HG03378 (cell line): ENCODE data around the gene TEX22.

Source experiments
- ATAC-seq: cut with Tn5 transposase; IDR thresholded peaks from one replicate; pipeline ENCODE4 v1.9.1; 2021; ENCODE audit warnings: mild to moderate bottlenecking, moderate library complexity; ENCODE audit not compliant: unreplicated experiment

Gene TEX22

GRCh38 chr14:105436891-105437722 is 38.8 kb downstream of the TEX22 start:
- no peak for ATAC-seq

GRCh38 chr14:105437723-105438500 is 39.6 kb downstream of the TEX22 start:
- no peak for ATAC-seq

GRCh38 chr14:105439179-105439578 is 40.8 kb downstream of the TEX22 start:
- ATAC-seq, result no peak

- ATAC-seq, result no peak
Measured at GRCh38 chr14:105439710-105440553, 41.6 kb downstream of the TEX22 start.

GRCh38 chr14:105440554-105440900 is 42.2 kb downstream of the TEX22 start:
- no peak for ATAC-seq

GRCh38 chr14:105440992-105441391 is 42.7 kb downstream of the TEX22 start:
- ATAC-seq, result no peak

- ATAC-seq, result no peak
Measured at GRCh38 chr14:105442125-105442524, 43.8 kb downstream of the TEX22 start.

GRCh38 chr14:105442834-105443233 is 44.5 kb downstream of the TEX22 start:
- no peak for ATAC-seq

GRCh38 chr14:105444859-105445258 is 46.5 kb downstream of the TEX22 start:
- ATAC-seq, result no peak

- ATAC-seq, result no peak
Measured at GRCh38 chr14:105445290-105445689, 47.0 kb downstream of the TEX22 start.

GRCh38 chr14:105445901-105446845 is 47.8 kb downstream of the TEX22 start:
- no peak for ATAC-seq

GRCh38 chr14:105446971-105447370 is 48.6 kb downstream of the TEX22 start:
- no peak for ATAC-seq

GRCh38 chr14:105447651-105448640 is 49.6 kb downstream of the TEX22 start:
- ATAC-seq, result no peak

- ATAC-seq, result no peak
Measured at GRCh38 chr14:105448706-105449111, 50.4 kb downstream of the TEX22 start.

- ATAC-seq, result no peak
Measured at GRCh38 chr14:105449276-105450122, 51.2 kb downstream of the TEX22 start.

- no peak for ATAC-seq
Measured at GRCh38 chr14:105450123-105450505, 51.8 kb downstream of the TEX22 start.

- no peak for ATAC-seq
Measured at GRCh38 chr14:105450864-105451720, 52.8 kb downstream of the TEX22 start.
